DOHH2 (cell line): Measurements from ENCODE around the gene MYBPC1.

Experiments
- H3F3A ChIP-seq: fragments of 200-600 bp; sonication (generic), shearing (Covaris generic); 2 replicates; pipeline ENCODE4 v1.6.0; 2016; ENCODE audit warnings: antibody characterized with exemption, mild to moderate bottlenecking; ENCODE audit not compliant: control insufficient read depth, insufficient read depth
- H3K27ac ChIP-seq: fragments of 200-600 bp; sonication (generic); 2 replicates; pipeline ENCODE4 v1.5.1; 2014; ENCODE audit warnings: low read depth, mild to moderate bottlenecking, low read length, moderate library complexity
- H3K27me3 ChIP-seq: fragments of 200-600 bp; sonication (generic); 2 replicates; pipeline ENCODE4 v1.6.1; 2014; ENCODE audit warnings: mild to moderate bottlenecking, low read length, mixed read lengths; ENCODE audit not compliant: control insufficient read depth
- H3K36me3 ChIP-seq: fragments of 200-600 bp; sonication (generic); 2 replicates; pipeline ENCODE4 v1.6.1; 2014; ENCODE audit warnings: mild to moderate bottlenecking, low read length, moderate library complexity, mixed read lengths; ENCODE audit not compliant: control insufficient read depth
- H3K4me1 ChIP-seq: fragments of 200-600 bp; sonication (generic); 2 replicates; pipeline ENCODE4 v1.6.1; 2014; ENCODE audit warnings: mild to moderate bottlenecking, low read length, mixed read lengths; ENCODE audit not compliant: control insufficient read depth
- H3K4me2 ChIP-seq: fragments of 200-600 bp; sonication (generic); 2 replicates; pipeline ENCODE4 v1.6.0; 2014; ENCODE audit warnings: mild to moderate bottlenecking, low read length, moderate library complexity
- H3K4me3 ChIP-seq: fragments of 200-600 bp; sonication (generic); 2 replicates; pipeline ENCODE4 v1.5.1; 2014; ENCODE audit warnings: mild to moderate bottlenecking, low read length, mixed read lengths
- H3K79me2 ChIP-seq: fragments of 200-600 bp; sonication (generic); 2 replicates; pipeline ENCODE4 v1.6.1; 2014; ENCODE audit warnings: mild to moderate bottlenecking, low read length, mixed read lengths; ENCODE audit not compliant: control insufficient read depth
- H3K9me2 ChIP-seq: fragments of 200-600 bp; sonication (generic); replicated peaks from 2 replicates; pipeline ENCODE4 v1.6.1; 2014; ENCODE audit warnings: mild to moderate bottlenecking, low read length, mixed read lengths; ENCODE audit not compliant: control insufficient read depth
- H3K9me3 ChIP-seq: fragments of 200-600 bp; sonication (generic); 2 replicates; pipeline ENCODE4 v1.6.1; 2014; ENCODE audit warnings: antibody characterized with exemption, low read length, mixed read lengths; ENCODE audit not compliant: control insufficient read depth, insufficient read depth
- H4K20me1 ChIP-seq: fragments of 200-600 bp; sonication (generic); 2 replicates; pipeline ENCODE4 v1.6.0; 2014; ENCODE audit warnings: low read depth, mild to moderate bottlenecking, antibody characterized with exemption, low read length, moderate library complexity; ENCODE audit not compliant: control insufficient read depth, insufficient read depth
- CTCF ChIP-seq: fragments of 200-600 bp; sonication (generic); IDR thresholded peaks from one replicate; pipeline ENCODE4 v1.5.1; 2014; ENCODE audit warnings: antibody characterized with exemption, mild to moderate bottlenecking, low read depth, low read length; ENCODE audit not compliant: poor library complexity, severe bottlenecking
- EZH2phosphoT487 ChIP-seq: fragments of 200-600 bp; sonication (generic); IDR thresholded peaks from 2 replicates; pipeline ENCODE4 v1.6.1; 2017; ENCODE audit warnings: borderline replicate concordance, mild to moderate bottlenecking, antibody characterized with exemption, low read length, moderate library complexity, mixed read lengths

MYBPC1 gene

GRCh38 chr12:101592921-101593320 is 1.9 kb upstream of the MYBPC1 start:
- Histone ChIP-seq H3K27ac (no peak overlapping the region), H3K4me3 (no peak overlapping the region), H4K20me1 (no peaks in the 10 kb centered on the region), H3K4me2 (no peak overlapping the region), H3F3A (no peaks in the 10 kb centered on the region), H3K27me3 (peaks cover 10% of the 10 kb centered on the region), H3K4me1 (no peaks in the 10 kb centered on the region), H3K9me2 (no peaks in the 10 kb centered on the region), H3K36me3 (no peaks in the 10 kb centered on the region), H3K79me2 (no peaks in the 10 kb centered on the region), H3K9me3 (no peaks in the 10 kb centered on the region)
- no peak for TF ChIP-seq EZH2phosphoT487
- no peak for TF ChIP-seq CTCF

GRCh38 chr12:101596172-101596571 is 1.4 kb downstream of the MYBPC1 start:
- Histone ChIP-seq H3K27me3 (peaks cover 4% of the 10 kb centered on the region; the same call in 1 of the 2 replicates), H3K4me3 (no peak overlapping the region), H3K4me1 (no peaks in the 10 kb centered on the region), H4K20me1 (no peaks in the 10 kb centered on the region), H3K9me2 (no peaks in the 10 kb centered on the region), H3K79me2 (no peaks in the 10 kb centered on the region), H3K36me3 (no peaks in the 10 kb centered on the region), H3K9me3 (no peaks in the 10 kb centered on the region), H3F3A (no peaks in the 10 kb centered on the region), H3K4me2 (no peak overlapping the region), H3K27ac (no peak overlapping the region)
- TF ChIP-seq CTCF (no peak), EZH2phosphoT487 (no peak)

- Histone ChIP-seq H3K27me3 (peaks cover 4% of the 10 kb centered on the region; the same call in 1 of the 2 replicates), H3K9me2 (no peaks in the 10 kb centered on the region), H3K79me2 (no peaks in the 10 kb centered on the region), H3K27ac (no peak overlapping the region), H3F3A (no peaks in the 10 kb centered on the region), H3K4me1 (no peaks in the 10 kb centered on the region), H4K20me1 (no peaks in the 10 kb centered on the region), H3K36me3 (no peaks in the 10 kb centered on the region), H3K9me3 (no peaks in the 10 kb centered on the region), H3K4me2 (no peak overlapping the region), H3K4me3 (no peak overlapping the region)
- TF ChIP-seq EZH2phosphoT487 (no peak), CTCF (no peak)
Observed at GRCh38 chr12:101597164-101597563, 2.4 kb downstream of the MYBPC1 start.
